Tibial artery (tissue), 4 donors: ENCODE measurements around the gene CD8B.

Source experiments
- DNase-seq, 2 donors: peaks; one replicate each; pipeline ENCODE4 v3.0.0-alpha.2; 2019
- H3K27ac ChIP-seq, 2 donors: fragments of 200-600 bp; sonication (generic) in 1 of 2; 1 replicate in 1 of 2; 2 replicates in 1 of 2; pipeline ENCODE4 v1.5.1; 2018 to 2019; ENCODE audit warnings: mild to moderate bottlenecking in 1 of 2
- H3K27me3 ChIP-seq, 2 donors: fragments of 200-600 bp; sonication (generic) in 1 of 2; one replicate each; pipeline versions ENCODE4 v1.5.1 to v1.6.0; 2016 to 2019
- H3K36me3 ChIP-seq, 3 donors: fragments of 200-600 bp; sonication (generic) in 2 of 3; one replicate each; pipeline ENCODE4 v1.5.1; 2016 to 2019; ENCODE audit warnings: mild to moderate bottlenecking in 2 of 3
- H3K4me1 ChIP-seq, 4 donors: fragments of 200-600 bp; sonication (generic) in 2 of 4; 1 replicate in 3 of 4; 2 replicates in 1 of 4; pipeline ENCODE4 v1.5.1; 2016 to 2019
- H3K4me3 ChIP-seq, 2 donors: fragments of 200-600 bp; sonication (generic) in 1 of 2; 1 replicate in 1 of 2; 2 replicates in 1 of 2; pipeline ENCODE4 v1.5.1; 2018 to 2019; ENCODE audit warnings: mild to moderate bottlenecking in 2 of 2
- H3K9me3 ChIP-seq, 3 donors: fragments of 200-600 bp; sonication (generic) in 1 of 3; one replicate each; pipeline ENCODE4 v1.5.1; 2016 to 2019
- intact Hi-C: fragments of 100-400 bp; cut with DNase I; formaldehyde crosslinking; loops from one replicate; pipeline ENCODE4 v1.15.0; 2023; ENCODE audit warnings: low total_unique reads
- TF ChIP-seq, protein P1 (sequence below), 2 experiments: fragments of 200-600 bp in 1 of 2; fragments of 450-650 bp in 1 of 2; IDR thresholded peaks; one replicate each; pipeline ENCODE4 v1.5.1; 2017 to 2019; ENCODE audit warnings: antibody characterized with exemption in 2 of 2, mild to moderate bottlenecking in 1 of 2, moderate library complexity in 1 of 2

CD8B gene

DNA sequence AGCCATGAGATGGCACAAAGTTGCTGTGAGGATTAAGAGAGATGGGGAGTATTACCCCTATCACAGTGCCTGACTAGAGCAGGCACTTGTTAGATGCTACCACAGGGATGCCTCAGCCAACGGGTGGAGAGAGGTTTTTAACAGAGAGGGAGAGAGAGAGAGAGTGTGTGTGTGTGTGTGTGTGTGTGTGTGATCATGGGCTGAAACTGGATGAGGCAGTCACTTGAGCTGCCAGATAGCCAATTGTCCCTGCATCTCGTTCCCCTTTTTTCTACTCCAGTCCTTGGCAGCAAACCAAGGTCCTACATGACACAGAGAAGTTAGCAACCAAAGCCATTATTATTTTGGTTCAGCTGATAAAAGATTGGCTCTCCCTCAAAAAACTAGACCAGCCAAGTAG lies 74.0 kb downstream of the CD8B start:
- Histone ChIP-seq H3K36me3 (no peaks in the 10 kb centered on the region), H3K27me3 (peaks cover 3 to 44% of the 10 kb centered on the region in 2 donors), H3K4me1 (peaks cover 0 to 45% (median 30%) of the 10 kb centered on the region in 4 donors), H3K4me3 (no peak overlapping the region), H3K27ac (no peak overlapping the region), H3K9me3 (no peaks in the 10 kb centered on the region)
- TF ChIP-seq, protein P1, sequence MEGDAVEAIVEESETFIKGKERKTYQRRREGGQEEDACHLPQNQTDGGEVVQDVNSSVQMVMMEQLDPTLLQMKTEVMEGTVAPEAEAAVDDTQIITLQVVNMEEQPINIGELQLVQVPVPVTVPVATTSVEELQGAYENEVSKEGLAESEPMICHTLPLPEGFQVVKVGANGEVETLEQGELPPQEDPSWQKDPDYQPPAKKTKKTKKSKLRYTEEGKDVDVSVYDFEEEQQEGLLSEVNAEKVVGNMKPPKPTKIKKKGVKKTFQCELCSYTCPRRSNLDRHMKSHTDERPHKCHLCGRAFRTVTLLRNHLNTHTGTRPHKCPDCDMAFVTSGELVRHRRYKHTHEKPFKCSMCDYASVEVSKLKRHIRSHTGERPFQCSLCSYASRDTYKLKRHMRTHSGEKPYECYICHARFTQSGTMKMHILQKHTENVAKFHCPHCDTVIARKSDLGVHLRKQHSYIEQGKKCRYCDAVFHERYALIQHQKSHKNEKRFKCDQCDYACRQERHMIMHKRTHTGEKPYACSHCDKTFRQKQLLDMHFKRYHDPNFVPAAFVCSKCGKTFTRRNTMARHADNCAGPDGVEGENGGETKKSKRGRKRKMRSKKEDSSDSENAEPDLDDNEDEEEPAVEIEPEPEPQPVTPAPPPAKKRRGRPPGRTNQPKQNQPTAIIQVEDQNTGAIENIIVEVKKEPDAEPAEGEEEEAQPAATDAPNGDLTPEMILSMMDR (IDR thresholded peaks at IDR 0.05), result no peak
- intact Hi-C loops, result no loop called here
- DNase-seq, result no peak

GRCh38 chr2:86786001-86786536 lies 75.6 kb downstream of the CD8B start:
- Histone ChIP-seq H3K27ac (no peak overlapping the region), H3K4me1 (peaks cover 0 to 39% (median 29%) of the 10 kb centered on the region in 4 donors), H3K27me3 (peaks cover 3 to 27% of the 10 kb centered on the region in 2 donors), H3K9me3 (no peaks in the 10 kb centered on the region), H3K36me3 (no peaks in the 10 kb centered on the region), H3K4me3 (no peak overlapping the region)
- DNase-seq, result no peak
- TF ChIP-seq, protein P1 (IDR thresholded peaks at IDR 0.05), result no peak
- intact Hi-C loops, result no loop called here

- DNase-seq, result no peak
- Histone ChIP-seq H3K27me3 (peaks cover 3 to 21% of the 10 kb centered on the region in 2 donors), H3K9me3 (no peaks in the 10 kb centered on the region), H3K4me3 (no peak overlapping the region), H3K36me3 (no peaks in the 10 kb centered on the region), H3K27ac (no peak overlapping the region), H3K4me1 (peaks cover 0 to 33% (median 23%) of the 10 kb centered on the region in 4 donors)
- TF ChIP-seq, protein P1 (IDR thresholded peaks at IDR 0.05), result no peak
- intact Hi-C loops, result no loop called here
Measured at GRCh38 chr2:86785456-86785855, 76.2 kb downstream of the CD8B start.

DNA sequence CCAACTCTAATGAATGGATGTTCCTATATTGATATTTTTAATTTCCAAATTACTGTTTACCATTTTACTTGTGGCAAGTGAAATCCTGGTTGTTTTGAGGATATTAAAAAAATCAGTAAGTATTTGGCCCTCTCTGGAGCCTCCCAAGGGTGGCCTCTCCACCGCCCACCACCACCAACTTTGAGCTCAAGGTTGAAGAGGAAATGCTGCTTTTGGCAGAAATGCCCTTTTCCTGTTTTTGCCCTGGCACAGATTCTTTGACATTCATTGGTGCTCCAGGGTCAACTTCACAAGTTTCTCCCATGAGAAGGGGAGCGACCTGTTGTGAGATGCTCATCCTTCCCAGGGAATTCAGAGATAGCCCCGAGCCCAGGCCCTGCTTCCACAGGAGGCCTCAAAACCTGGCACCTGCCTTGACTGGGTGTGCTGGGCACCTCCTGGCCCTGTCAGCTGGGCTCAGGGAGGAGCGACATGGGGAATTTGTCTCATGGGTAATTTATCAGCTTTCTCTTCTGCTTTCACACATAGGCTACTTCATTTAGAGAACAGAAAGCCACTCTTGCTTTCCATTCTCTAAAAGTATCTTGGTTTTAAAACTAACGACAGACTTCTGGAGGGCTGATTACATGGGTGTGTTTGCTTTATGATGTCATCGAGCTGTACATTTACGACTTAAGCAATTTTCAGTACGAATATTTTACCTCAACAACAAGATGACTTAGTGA lies 77.9 kb downstream of the CD8B start:
- intact Hi-C loops, result no loop called here
- no peak for DNase-seq
- TF ChIP-seq, protein P1 (IDR thresholded peaks at IDR 0.05), result no peak

DNA sequence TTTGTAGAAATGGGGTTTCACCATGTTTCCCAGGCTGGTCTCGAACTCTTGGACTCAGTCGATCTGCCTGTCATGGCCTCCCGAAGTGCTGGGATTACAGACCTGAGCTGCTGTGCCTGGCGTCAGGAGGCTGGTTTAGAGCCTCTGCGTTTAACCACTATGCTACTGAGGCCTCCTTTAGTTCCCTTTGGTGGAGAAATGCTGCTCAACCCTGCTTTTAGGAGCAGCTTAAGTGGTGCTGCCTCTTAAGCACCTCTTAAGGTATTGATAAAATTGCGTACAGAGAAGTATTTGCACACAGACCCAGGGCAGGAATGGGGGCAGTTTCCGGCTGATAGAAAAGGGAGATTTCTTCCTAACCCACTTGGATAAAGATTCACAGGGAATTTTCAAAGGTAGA lies 78.9 kb downstream of the CD8B start:
- peaks cover 0 to 2% of the 10 kb centered on the region in 2 donors for H3K27me3 ChIP-seq
- intact Hi-C loops, result no loop called here

More for the DNA sequence above, 77.9 kb downstream of the CD8B start:
- no peak overlapping the region for H3K27ac ChIP-seq
- no peaks in the 10 kb centered on the region for H3K9me3 ChIP-seq
- peaks cover 0 to 4% of the 10 kb centered on the region in 2 donors for H3K27me3 ChIP-seq
- no peaks in the 10 kb centered on the region for H3K36me3 ChIP-seq
- H3K4me1 ChIP-seq, result peaks cover 0 to 16% (median 7%) of the 10 kb centered on the region in 4 donors
- no peak overlapping the region for H3K4me3 ChIP-seq

More for the DNA sequence above, 78.9 kb downstream of the CD8B start:
- no peak overlapping the region for H3K4me3 ChIP-seq
- no peaks in the 10 kb centered on the region for H3K9me3 ChIP-seq
- TF ChIP-seq, protein P1 (IDR thresholded peaks at IDR 0.05), result no peak
- H3K4me1 ChIP-seq, result peaks cover 0 to 6% (median under 1%) of the 10 kb centered on the region in 4 donors
- no peak for DNase-seq
- no peaks in the 10 kb centered on the region for H3K36me3 ChIP-seq
- no peak overlapping the region for H3K27ac ChIP-seq
